NOMO-1 treated with DMSO at 0.1 percent for 48 hours (cell line): ENCODE data around the gene STAT3.

Experiments used
- DNase-seq: peaks from one replicate; lab custom pipeline; 2025; ENCODE audit not compliant: unreplicated experiment; lab: John Stamatoyannopoulos, UW

The STAT3 gene

GRCh38 chr17:42282478-42283080, 105.7 kb downstream of the STAT3 start:
- DNase-seq = no peak

GRCh38 chr17:42281571-42282096, 106.6 kb downstream of the STAT3 start:
- no peak for DNase-seq

GRCh38 chr17:42279776-42280630, 108.2 kb downstream of the STAT3 start:
- no peak for DNase-seq

- DNase-seq = peak; percentile 5
Observed at GRCh38 chr17:42277342-42277712, 110.9 kb downstream of the STAT3 start.

GRCh38 chr17:42276609-42277341, 111.5 kb downstream of the STAT3 start:
- DNase-seq = no peak

GRCh38 chr17:42276359-42276608, 112.0 kb downstream of the STAT3 start, which contains the start of gene STAT5B:
STAT5B (minus strand) TSS chr17:42276391; CDS start chr17:42232127, 44,264 bp downstream.
- DNase-seq = peak; percentile 48

GRCh38 chr17:42275527-42276358, 112.5 kb downstream of the STAT3 start:
- no peak for DNase-seq

- DNase-seq = no peak
Observed at GRCh38 chr17:42274812-42275526, 113.3 kb downstream of the STAT3 start.

- no peak for DNase-seq
Observed at GRCh38 chr17:42274253-42274542, 114.0 kb downstream of the STAT3 start.

GRCh38 chr17:42273474-42274252, 114.6 kb downstream of the STAT3 start:
- DNase-seq = peak; percentile 21

- no peak for DNase-seq
Observed at GRCh38 chr17:42272162-42272907, 115.9 kb downstream of the STAT3 start.

GRCh38 chr17:42271779-42272035, 116.5 kb downstream of the STAT3 start:
- peak; percentile 2 for DNase-seq

- no peak for DNase-seq
Observed at GRCh38 chr17:42271006-42271778, 117.0 kb downstream of the STAT3 start.

GRCh38 chr17:42270596-42270995, 117.6 kb downstream of the STAT3 start:
- no peak for DNase-seq

- DNase-seq = no peak
Observed at GRCh38 chr17:42270170-42270535, 118.1 kb downstream of the STAT3 start.

- no peak for DNase-seq
Observed at GRCh38 chr17:42268236-42268635, 120.0 kb downstream of the STAT3 start.

GRCh38 chr17:42266918-42267766, 121.1 kb downstream of the STAT3 start:
- DNase-seq = no peak

- no peak for DNase-seq
Observed at GRCh38 chr17:42266462-42266861, 121.8 kb downstream of the STAT3 start.
